HG03439 (cell line): ENCODE measurements around the gene RNLS.

ENCODE experiments used
- ATAC-seq: cut with Tn5 transposase; IDR thresholded peaks from one replicate; pipeline ENCODE4 v1.9.1; 2021; ENCODE audit warnings: mild to moderate bottlenecking, moderate library complexity; ENCODE audit not compliant: unreplicated experiment

RNLS gene

GRCh38 chr10:88239212-88239611 lies 343.9 kb downstream of the RNLS start:
- no peak for ATAC-seq

DNA sequence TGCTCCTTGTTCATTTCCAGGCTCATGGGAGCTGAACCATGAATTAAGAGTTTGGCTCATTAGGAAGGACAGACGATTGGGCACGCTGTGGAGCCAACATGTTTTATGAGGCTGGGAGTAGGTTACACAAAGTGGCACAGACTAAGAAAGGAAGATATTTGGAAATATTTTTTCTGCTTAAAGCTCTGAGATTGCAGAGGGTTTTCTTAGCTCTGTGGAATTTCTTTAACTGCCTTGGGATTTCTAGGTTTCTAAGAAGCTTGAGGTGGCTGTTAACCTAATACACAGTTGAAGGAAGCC lies 344.6 kb downstream of the RNLS start:
- ATAC-seq = no peak

- ATAC-seq = no peak
Measured at GRCh38 chr10:88237896-88238614, 345.1 kb downstream of the RNLS start.

DNA sequence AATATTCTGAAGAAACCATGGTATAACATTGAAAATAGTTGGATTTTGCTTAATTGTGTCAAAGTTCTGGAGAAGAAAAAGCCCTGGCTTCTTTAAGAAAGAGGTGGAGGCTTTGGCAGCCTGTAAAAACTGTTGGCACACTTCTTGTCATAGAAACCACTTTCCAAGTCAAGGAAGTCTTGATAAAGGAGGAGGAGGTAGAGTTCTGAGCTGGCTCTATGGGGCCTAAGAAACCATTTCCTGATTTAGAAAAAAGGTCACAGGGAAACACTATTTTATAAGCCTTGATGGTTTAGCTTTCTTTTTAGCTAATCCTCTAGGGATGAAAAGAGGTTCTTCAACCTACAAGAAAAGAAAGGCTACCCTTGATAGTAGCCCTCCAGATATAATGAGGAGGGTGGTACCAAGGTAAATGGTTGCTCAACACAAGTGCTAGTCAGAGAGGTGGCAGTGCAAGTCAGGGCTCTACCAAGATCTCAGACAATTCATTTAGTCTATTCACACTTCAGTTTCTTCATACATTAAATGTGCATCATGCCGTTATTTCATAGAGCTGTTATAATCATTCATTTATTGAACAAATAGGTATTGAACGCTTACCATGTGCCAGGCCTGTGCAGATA lies 346.9 kb downstream of the RNLS start:
- no peak for ATAC-seq

- no peak for ATAC-seq
Measured at GRCh38 chr10:88234297-88234696, 348.8 kb downstream of the RNLS start.

DNA sequence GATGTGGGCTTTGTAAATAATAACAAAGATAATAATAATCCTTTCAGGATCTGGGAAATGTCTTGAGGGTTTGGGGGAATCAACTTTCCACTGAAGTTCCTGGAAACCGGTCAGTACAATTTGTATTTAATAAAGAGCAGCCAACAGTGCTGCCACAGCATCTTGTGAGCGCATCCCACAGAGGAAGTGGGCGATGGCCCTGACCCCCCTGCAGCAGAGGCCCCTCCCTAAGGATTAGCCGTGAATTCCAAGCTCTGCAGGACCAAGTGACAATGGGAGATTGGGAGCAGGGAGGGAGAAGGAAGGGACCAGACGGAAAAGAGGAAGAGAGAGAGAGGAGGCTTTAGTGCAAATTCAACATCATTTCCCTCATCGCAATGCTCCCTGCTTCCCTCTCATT lies 349.2 kb downstream of the RNLS start:
- no peak for ATAC-seq

- no peak for ATAC-seq
Measured at GRCh38 chr10:88232983-88233543, 350.1 kb downstream of the RNLS start.

- no peak for ATAC-seq
Measured at GRCh38 chr10:88232029-88232895, 350.9 kb downstream of the RNLS start.

GRCh38 chr10:88230251-88230650 lies 352.9 kb downstream of the RNLS start:
- ATAC-seq = no peak

DNA sequence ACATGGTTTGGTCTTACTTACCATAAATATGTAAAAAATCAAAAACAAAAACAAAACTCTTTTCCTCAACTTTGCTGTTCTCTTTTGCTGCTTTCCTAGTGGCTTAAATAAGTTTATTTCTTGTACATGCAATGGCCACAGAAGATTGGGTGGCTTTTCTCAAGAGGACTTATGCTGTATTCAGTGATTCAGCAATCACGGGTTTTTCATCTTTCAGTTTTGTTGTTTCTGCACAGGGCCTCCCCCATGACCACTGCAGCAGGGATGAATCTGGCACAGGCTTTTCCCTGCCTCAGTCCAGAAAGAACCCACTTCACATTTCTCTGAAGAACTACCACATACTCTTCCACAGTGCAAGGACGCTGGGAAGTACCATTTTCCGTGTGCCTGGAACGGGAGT lies 355.0 kb downstream of the RNLS start:
- ATAC-seq = no peak

DNA sequence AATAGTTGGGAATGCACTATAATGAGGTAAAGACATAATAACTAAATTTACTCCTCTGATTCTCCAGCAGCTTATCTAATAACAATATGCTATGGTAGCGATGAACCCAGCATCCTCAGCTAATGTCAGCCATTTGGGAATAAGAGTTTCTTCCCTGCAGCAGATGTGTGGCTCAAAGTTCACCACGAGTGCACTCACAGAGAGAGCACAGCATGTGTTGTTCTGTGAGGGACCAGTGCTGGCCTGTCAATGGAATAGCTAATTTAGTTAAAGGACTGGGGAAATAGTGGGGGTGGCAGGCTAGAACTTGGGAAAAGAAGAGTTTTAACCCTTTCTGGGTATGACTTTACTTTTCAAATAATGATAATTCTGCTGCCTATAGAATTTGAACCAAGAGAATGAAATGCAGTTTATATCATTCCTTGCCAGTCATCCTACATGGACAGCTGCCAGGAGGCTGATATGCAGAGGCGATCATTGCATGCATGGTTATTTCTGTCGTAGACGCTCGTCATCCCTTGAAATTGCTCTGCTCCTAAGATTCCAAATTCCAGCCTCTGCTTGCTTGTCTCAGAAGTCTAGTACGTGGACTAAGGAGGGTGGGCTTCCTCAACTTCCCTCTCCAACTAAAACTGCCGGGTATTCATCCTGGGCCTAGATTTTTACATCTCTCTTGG lies 355.6 kb downstream of the RNLS start:
- no peak for ATAC-seq

- ATAC-seq = no peak
Measured at GRCh38 chr10:88226891-88227290, 356.2 kb downstream of the RNLS start.

DNA sequence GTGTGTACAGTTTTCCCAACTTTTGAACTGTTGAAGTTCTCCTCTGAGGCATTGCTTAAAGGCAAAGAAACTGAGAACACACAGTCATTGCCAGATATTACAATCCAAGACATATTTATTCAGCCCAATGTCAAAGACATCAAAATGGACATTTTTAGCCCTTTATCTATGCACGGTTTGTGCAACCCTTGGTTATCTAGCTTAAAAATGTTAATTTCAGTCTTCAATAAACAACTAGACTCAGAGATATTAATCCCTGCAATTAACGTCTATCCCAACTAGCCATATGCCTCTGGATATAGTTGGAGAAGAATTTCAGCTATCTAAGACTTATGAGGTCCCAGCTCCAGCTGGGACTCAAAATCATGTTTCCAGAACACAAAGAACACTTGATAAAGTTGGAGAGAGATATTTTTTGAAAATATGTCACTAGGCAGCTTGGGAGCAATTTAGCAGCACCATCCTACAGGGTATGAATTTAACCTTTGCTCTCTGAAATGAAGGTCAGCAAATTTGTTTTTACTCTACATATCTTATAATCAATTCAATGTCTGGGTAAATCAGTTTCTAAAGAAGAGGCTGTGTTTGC lies 357.0 kb downstream of the RNLS start:
- ATAC-seq = no peak
